K562 (cell line): ENCODE data around the gene NACC1. TPM values are rescaled to one million over a fixed set of nuclear protein-coding genes. Genes with fewer than 3 reads are reported as not detected.
A peak's percentile ranks its signal among the peaks of the same experiment; 100 is the strongest.

ENCODE experiments used
- ATF4 ChIP-seq: fragments of 450-650 bp; formaldehyde crosslinking; IDR thresholded peaks from 2 replicates; pipeline ENCODE4 v1.4.0; 2022; ENCODE audit warnings: mild to moderate bottlenecking, moderate library complexity
- CEBPZ ChIP-seq: fragments of 150-350 bp; IDR thresholded peaks from 2 replicates; pipeline ENCODE4 v1.6.1; 2014; ENCODE audit warnings: low read depth, mild to moderate bottlenecking, low read length, borderline replicate concordance
- HDAC8 ChIP-seq: fragments of 450-650 bp; IDR thresholded peaks from 2 replicates; pipeline ENCODE4 v1.6.1; 2016; ENCODE audit warnings: mild to moderate bottlenecking, missing genetic modification characterization, moderate library complexity, missing compliant biosample characterization
- KDM5B ChIP-seq: fragments of 200-600 bp; sonication (generic); IDR thresholded peaks from 2 replicates; pipeline ENCODE4 v1.6.1; 2012; ENCODE audit warnings: low read depth, mild to moderate bottlenecking, moderate library complexity, low read length, control low read depth, inconsistent platforms; ENCODE audit not compliant: insufficient replicate concordance
- PBX2 ChIP-seq, 2 experiments: IDR thresholded peaks in 1 of 2; conservative IDR thresholded peaks in 1 of 2; 2 replicates each; pipeline ENCODE4 v1.6.1; 2016; ENCODE audit warnings: low read depth in 2 of 2, mild to moderate bottlenecking in 1 of 2, missing compliant biosample characterization in 1 of 2, missing genetic modification characterization in 1 of 2, moderate library complexity in 1 of 2
- SMAD2 ChIP-seq: fragments of 150-350 bp; IDR thresholded peaks from 2 replicates; pipeline ENCODE4 v1.6.1; 2014; ENCODE audit warnings: low read depth, mild to moderate bottlenecking, low read length
- SMARCB1 ChIP-seq: IDR thresholded peaks from 2 replicates; pipeline ENCODE4 v1.6.1; 2011; ENCODE audit warnings: improper control_type of control experiment, low read depth; ENCODE audit not compliant: insufficient read length
- TEAD1 ChIP-seq, 2 experiments: fragments of 450-650 bp in 1 of 2; sonication (generic) in 1 of 2; formaldehyde crosslinking; IDR thresholded peaks; 2 replicates each; pipeline versions ENCODE4 v1.4.0 to v1.8.0; 2020 to 2022; ENCODE audit warnings: mild to moderate bottlenecking in 2 of 2, missing genetic modification reagents in 1 of 2
- ZBTB12 ChIP-seq: fragments of 250-450 bp; sonication (Bioruptor Pico); IDR thresholded peaks from 2 replicates; pipeline ENCODE4 v1.4.0; 2020
- ZBTB43 ChIP-seq: sonication (generic); formaldehyde crosslinking; IDR thresholded peaks from 2 replicates; pipeline ENCODE4 v1.8.0; 2023; ENCODE audit warnings: mild to moderate bottlenecking, missing genetic modification reagents
- ZNF444 ChIP-seq: fragments of 250-450 bp; sonication (Bioruptor Pico); IDR thresholded peaks from 2 replicates; pipeline ENCODE4 v1.4.0; 2020; ENCODE audit warnings: mild to moderate bottlenecking, moderate library complexity
- polyA plus RNA-seq, 8 experiments: library from polyadenylated mRNA; depleted of rRNA in 4 of 8; stranded (reverse) in 5 of 8; unstranded in 3 of 8; fragments of >200 nt; fragmentation: Nextera tagmentation in 2 of 8; fragmentation: Illumina TruSeq in 1 of 8; extraction: Ambion mirVana in 2 of 8; extraction: Trizol in 1 of 8; gene quantifications; 2 replicates each; pipeline versions ENCODE4 v1.2.1 to v1.2.3, GENCODE V29; 2011 to 2014; ENCODE audit warnings: inconsistent platforms in 1 of 8, missing spikeins in 1 of 8
- total RNA-seq, 7 experiments: library from RNA; depleted of rRNA in 6 of 7; stranded (reverse); fragments of >200 nt in 6 of 7; fragmentation: Illumina TruSeq in 2 of 7; extraction: Trizol in 2 of 7; gene quantifications; 2 replicates each; pipeline versions ENCODE4 v1.2.1 to v1.2.3, GENCODE V29; 2011 to 2021; ENCODE audit warnings: low replicate concordance in 1 of 7
- TF ChIP-seq, protein P1 (sequence below): sonication (generic); formaldehyde crosslinking; IDR thresholded peaks from 2 replicates; pipeline ENCODE4 v1.8.0; 2022; ENCODE audit warnings: missing genetic modification reagents, mild to moderate bottlenecking, moderate library complexity, borderline replicate concordance

Gene NACC1
- total and polyA plus RNA-seq, 9 of the 15 experiments (the other 6 are each of a cell fraction or from before 2014, with no cell fraction given): 0.04 to 96.6 (median 25.8) TPM

- TF ChIP-seq ATF4 (CRISPR knock-in tag): no peak
- TF ChIP-seq, protein P1, sequence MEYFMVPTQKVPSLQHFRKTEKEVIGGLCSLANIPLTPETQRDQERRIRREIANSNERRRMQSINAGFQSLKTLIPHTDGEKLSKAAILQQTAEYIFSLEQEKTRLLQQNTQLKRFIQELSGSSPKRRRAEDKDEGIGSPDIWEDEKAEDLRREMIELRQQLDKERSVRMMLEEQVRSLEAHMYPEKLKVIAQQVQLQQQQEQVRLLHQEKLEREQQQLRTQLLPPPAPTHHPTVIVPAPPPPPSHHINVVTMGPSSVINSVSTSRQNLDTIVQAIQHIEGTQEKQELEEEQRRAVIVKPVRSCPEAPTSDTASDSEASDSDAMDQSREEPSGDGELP (CRISPR knock-in tag): peak; percentile 85; the same call in 1 of the 2 replicates
- TF ChIP-seq TEAD1 (CRISPR knock-in tag; IDR thresholded peaks at IDR 0.05): peak; percentile 94 to 98
- TF ChIP-seq KDM5B: peak; percentile 88
- TF ChIP-seq ZNF444 (CRISPR knock-in tag): no peak
- no peak for TF ChIP-seq ZBTB43
- no peak for TF ChIP-seq SMAD2
- no peak for TF ChIP-seq SMARCB1
- TF ChIP-seq ZBTB12 (CRISPR knock-in tag): no peak
- TF ChIP-seq HDAC8 (tag): no peak
- TF ChIP-seq PBX2 (CRISPR knock-in tag; IDR thresholded peaks at IDR 0.05; ENCODE audit: low read depth): no peak
- TF ChIP-seq PBX2 (tag; conservative IDR thresholded peaks at IDR 0.05; ENCODE audit: low read depth): no peak
- no peak for TF ChIP-seq CEBPZ
These were observed 33.7 kb downstream of the NACC1 start (continued) for GRCh38 chr19:13151605-13152355.
